BJ (cell line): ENCODE measurements around the gene CHRDL1. TPM values are rescaled to one million over a fixed set of nuclear protein-coding genes. Genes with fewer than 3 reads are reported as not detected.

Experiments used
- CTCF ChIA-PET: fragments of 350-600 bp; formaldehyde crosslinking; extraction: SDS; loops from one replicate; lab custom pipeline; 2021; ENCODE audit warnings: antibody characterized with exemption, inconsistent platforms; lab: Yijun Ruan, JAX
- POLR2A ChIA-PET: fragments of 300-600 bp; sonication (Branson Sonifier 250); formaldehyde crosslinking; extraction: SDS; loops from one replicate; lab custom pipeline; 2021; ENCODE audit warnings: antibody characterized with exemption; lab: Charles Lee
- DNase-seq: peaks from one replicate; pipeline ENCODE4 v3.0.0-alpha.2; 2011; ENCODE audit warnings: low read depth
- H3K27me3 ChIP-seq: 2 replicates; pipeline ENCODE4 v1.6.0; 2011; ENCODE audit warnings: low read length; ENCODE audit not compliant: control insufficient read depth, insufficient read depth
- H3K36me3 ChIP-seq: 2 replicates; pipeline ENCODE4 v1.5.1; 2011; ENCODE audit warnings: low read length; ENCODE audit not compliant: control insufficient read depth, insufficient read depth
- H3K4me3 ChIP-seq: 2 replicates; pipeline ENCODE4 v1.5.1; 2011; ENCODE audit warnings: low read depth, mild to moderate bottlenecking, control low read depth, low read length
- CTCF ChIP-seq: IDR thresholded peaks from 2 replicates; pipeline ENCODE4 v1.5.1; 2011; ENCODE audit warnings: low read depth, mild to moderate bottlenecking, control low read depth, inconsistent platforms, low read length, moderate library complexity; ENCODE audit not compliant: insufficient read depth
- polyA plus RNA-seq: library from polyadenylated mRNA; depleted of rRNA; stranded (reverse); fragments of >200 nt; gene quantifications from 2 replicates; pipeline ENCODE4 v1.2.3, GENCODE V29; 2011

CHRDL1 gene
- polyA plus RNA-seq, 1 experiment: 4.3 TPM

GRCh38 chrX:110691446-110691845, 104.2 kb downstream of the CHRDL1 start:
- TF ChIP-seq CTCF: no peak
- DNase-seq: no peak
- CTCF ChIA-PET: interaction anchor here (1.6 kb wide), 1 partner anchor 10 kb away, joined by 4 read pairs; no protein-coding TSS in a partner anchor
- no peak overlapping the region for H3K4me3 ChIP-seq
- H3K27me3 ChIP-seq: no peaks in the 10 kb centered on the region
- POLR2A ChIA-PET: no interaction called here
- H3K36me3 ChIP-seq: no peaks in the 10 kb centered on the region

GRCh38 chrX:110684653-110685052, 111.0 kb downstream of the CHRDL1 start:
- CTCF ChIA-PET: no interaction called here
- Histone ChIP-seq H3K36me3 (no peaks in the 10 kb centered on the region), H3K27me3 (no peaks in the 10 kb centered on the region; the same call in 1 of the 2 replicates), H3K4me3 (no peak overlapping the region)
- DNase-seq: no peak
- no peak for TF ChIP-seq CTCF
- POLR2A ChIA-PET: no interaction called here

GRCh38 chrX:110683925-110684324, 111.7 kb downstream of the CHRDL1 start:
- ChIA-PET POLR2A (no interaction called here), CTCF (no interaction called here)
- no peak for TF ChIP-seq CTCF
- DNase-seq: no peak
- Histone ChIP-seq H3K36me3 (no peaks in the 10 kb centered on the region), H3K4me3 (no peak overlapping the region), H3K27me3 (no peaks in the 10 kb centered on the region; the same call in 1 of the 2 replicates)

GRCh38 chrX:110678591-110678990, 117.0 kb downstream of the CHRDL1 start:
- POLR2A ChIA-PET: no interaction called here
- no peak for TF ChIP-seq CTCF
- CTCF ChIA-PET: interaction anchor here (1.2 to 1.7 kb wide), 2 partner anchors 12 to 169 kb away, joined by 3 to 6 read pairs; no protein-coding TSS in a partner anchor
- H3K27me3 ChIP-seq: no peaks in the 10 kb centered on the region
- no peak overlapping the region for H3K4me3 ChIP-seq
- H3K36me3 ChIP-seq: no peaks in the 10 kb centered on the region
- no peak for DNase-seq

GRCh38 chrX:110675886-110676285, 119.7 kb downstream of the CHRDL1 start:
- POLR2A ChIA-PET: no interaction called here
- CTCF ChIA-PET: interaction anchor here (1.0 kb wide), 1 partner anchor 11 kb away, joined by 3 read pairs; no protein-coding TSS in a partner anchor
- TF ChIP-seq CTCF: no peak

More at GRCh38 chrX:110675886-110676285, 119.7 kb downstream of the CHRDL1 start:
- Histone ChIP-seq H3K27me3 (no peaks in the 10 kb centered on the region), H3K36me3 (no peaks in the 10 kb centered on the region), H3K4me3 (no peak overlapping the region)
- no peak for DNase-seq
